Measurements from ENCODE around the gene ZNF550.
"Not testable (repeated sequence)": the region's sequence is repeated elsewhere in the genome, so short reads cannot be mapped to it uniquely, and the experiment has no call there.

ZNF550 gene

GRCh38 chr19:57527136-57527881 lies 32.4 kb downstream of the ZNF550 start, which contains the start of gene ZNF549:
Gene ZNF549, plus strand, starts transcription at chr19:57527356. Its CDS starts 218 bp downstream, at chr19:57527574.
- peak; percentile 83 to 85 for DNase-seq

- DNase-seq: not testable (repeated sequence)
Observed at GRCh38 chr19:57518021-57518420, 41.6 kb downstream of the ZNF550 start.

GRCh38 chr19:57515255-57515654 lies 44.4 kb downstream of the ZNF550 start:
- no peak for DNase-seq

GRCh38 chr19:57512845-57513244 lies 46.8 kb downstream of the ZNF550 start:
- no peak for DNase-seq

- DNase-seq: no peak
Observed at GRCh38 chr19:57511484-57511883, 48.2 kb downstream of the ZNF550 start.

- no peak for DNase-seq
Observed at GRCh38 chr19:57506163-57506562, 53.5 kb downstream of the ZNF550 start.

GRCh38 chr19:57500400-57500799 lies 59.3 kb downstream of the ZNF550 start:
- not testable (repeated sequence) for DNase-seq

- DNase-seq: peak; percentile 94 to 95
Observed at GRCh38 chr19:57499680-57500395, 59.8 kb downstream of the ZNF550 start, which contains the start of gene ZNF773. Gene ZNF773, plus strand, starts transcription at chr19:57499938. Its CDS starts 143 bp downstream, at chr19:57500081.

GRCh38 chr19:57499332-57499679 lies 60.4 kb downstream of the ZNF550 start:
- DNase-seq: not testable (repeated sequence)

- not testable (repeated sequence) for DNase-seq
Observed at GRCh38 chr19:57488299-57488644, 71.4 kb downstream of the ZNF550 start.

- DNase-seq: peak; percentile 92 to 96
Observed at GRCh38 chr19:57487477-57488298, 72.0 kb downstream of the ZNF550 start, which contains the start of gene ZNF419. Gene ZNF419, plus strand, starts transcription at chr19:57487750. Its CDS starts 201 bp downstream, at chr19:57487951.

Measured in activated CD4-positive, alpha-beta T cell treated with anti-CD3 and anti-CD28 coated beads for 4 hours (primary cell).